Measurements from ENCODE around the gene UCN2.
"Not testable (repeated sequence)": the region's sequence is repeated elsewhere in the genome, so short reads cannot be mapped to it uniquely, and the experiment has no call there.

Gene UCN2

GRCh38 chr3:48558493-48559134 is 5.0 kb downstream of the UCN2 start:
- no peaks in the 10 kb centered on the region for H3K9me3 Mint-ChIP-seq (ENCODE audit: low read depth)
- H3K4me3 Mint-ChIP-seq = peak overlapping the region; percentile 61
- no peaks in the 10 kb centered on the region for H3K27me3 Mint-ChIP-seq
- peaks cover 17% of the 10 kb centered on the region for H3K4me1 Mint-ChIP-seq (ENCODE audit: low read depth)
- H3K27ac Mint-ChIP-seq = no peak overlapping the region
- no peaks in the 10 kb centered on the region for H3K36me3 Mint-ChIP-seq

- Mint-ChIP-seq H3K36me3 (no peaks in the 10 kb centered on the region), H3K9me3 (ENCODE audit: low read depth) (no peaks in the 10 kb centered on the region), H3K4me1 (ENCODE audit: low read depth) (peaks cover 17% of the 10 kb centered on the region), H3K27me3 (no peaks in the 10 kb centered on the region), H3K27ac (peak within 1 kb of the TSS; percentile 58), H3K4me3 (peak within 1 kb of the TSS; percentile 90)
Observed at GRCh38 chr3:48556796-48557626, 6.6 kb downstream of the UCN2 start, which contains the start of gene PFKFB4. TSS of gene PFKFB4 (minus strand) at chr3:48556803. CDS start at chr3:48556777, 26 bp downstream.

GRCh38 chr3:48555949-48556795 is 7.4 kb downstream of the UCN2 start:
- Mint-ChIP-seq H3K27me3 (no peaks in the 10 kb centered on the region), H3K27ac (no peak overlapping the region), H3K4me1 (ENCODE audit: low read depth) (peaks cover 17% of the 10 kb centered on the region), H3K4me3 (peak overlapping the region; percentile 90), H3K36me3 (no peaks in the 10 kb centered on the region), H3K9me3 (ENCODE audit: low read depth) (no peaks in the 10 kb centered on the region)

- H3K27me3 Mint-ChIP-seq = no peaks in the 10 kb centered on the region
- H3K4me3 Mint-ChIP-seq = peak overlapping the region; percentile 90
- no peaks in the 10 kb centered on the region for H3K9me3 Mint-ChIP-seq (ENCODE audit: low read depth)
- H3K4me1 Mint-ChIP-seq (ENCODE audit: low read depth) = peaks cover 17% of the 10 kb centered on the region
- no peaks in the 10 kb centered on the region for H3K36me3 Mint-ChIP-seq
- no peak overlapping the region for H3K27ac Mint-ChIP-seq
Observed at GRCh38 chr3:48555231-48555948, 8.2 kb downstream of the UCN2 start.

GRCh38 chr3:48553886-48554845 is 9.4 kb downstream of the UCN2 start:
- Mint-ChIP-seq H3K27me3 (no peaks in the 10 kb centered on the region), H3K9me3 (ENCODE audit: low read depth) (no peaks in the 10 kb centered on the region), H3K4me1 (ENCODE audit: low read depth) (peaks cover 17% of the 10 kb centered on the region), H3K27ac (no peak overlapping the region), H3K36me3 (no peaks in the 10 kb centered on the region), H3K4me3 (no peak overlapping the region)

GRCh38 chr3:48553361-48553760 is 10.2 kb downstream of the UCN2 start:
- Mint-ChIP-seq H3K4me3 (no peak overlapping the region), H3K36me3 (no peaks in the 10 kb centered on the region), H3K27ac (no peak overlapping the region), H3K4me1 (ENCODE audit: low read depth) (peaks cover 17% of the 10 kb centered on the region), H3K27me3 (no peaks in the 10 kb centered on the region), H3K9me3 (ENCODE audit: low read depth) (no peaks in the 10 kb centered on the region)

GRCh38 chr3:48552111-48552951 is 11.2 kb downstream of the UCN2 start:
- Mint-ChIP-seq H3K4me3 (no peak overlapping the region), H3K9me3 (ENCODE audit: low read depth) (no peaks in the 10 kb centered on the region), H3K27me3 (no peaks in the 10 kb centered on the region), H3K27ac (no peak overlapping the region), H3K36me3 (no peaks in the 10 kb centered on the region), H3K4me1 (ENCODE audit: low read depth) (peaks cover 11% of the 10 kb centered on the region)

- not testable (repeated sequence) for H3K9me3 Mint-ChIP-seq (ENCODE audit: low read depth); H3K4me1 Mint-ChIP-seq (ENCODE audit: low read depth); H3K27ac Mint-ChIP-seq; H3K36me3 Mint-ChIP-seq; H3K27me3 Mint-ChIP-seq; H3K4me3 Mint-ChIP-seq
Observed at GRCh38 chr3:48551651-48552050, 11.9 kb downstream of the UCN2 start.

GRCh38 chr3:48548729-48549705 is 14.6 kb downstream of the UCN2 start:
- H3K27me3 Mint-ChIP-seq = no peaks in the 10 kb centered on the region
- peaks cover 7% of the 10 kb centered on the region for H3K4me1 Mint-ChIP-seq (ENCODE audit: low read depth)
- H3K36me3 Mint-ChIP-seq = no peaks in the 10 kb centered on the region
- H3K27ac Mint-ChIP-seq = no peak overlapping the region
- no peaks in the 10 kb centered on the region for H3K9me3 Mint-ChIP-seq (ENCODE audit: low read depth)
- H3K4me3 Mint-ChIP-seq = no peak overlapping the region

GRCh38 chr3:48548126-48548525 is 15.5 kb downstream of the UCN2 start:
- H3K4me3 Mint-ChIP-seq = no peak overlapping the region
- H3K9me3 Mint-ChIP-seq (ENCODE audit: low read depth) = no peaks in the 10 kb centered on the region
- no peak overlapping the region for H3K27ac Mint-ChIP-seq
- peaks cover 7% of the 10 kb centered on the region for H3K4me1 Mint-ChIP-seq (ENCODE audit: low read depth)
- no peaks in the 10 kb centered on the region for H3K27me3 Mint-ChIP-seq
- H3K36me3 Mint-ChIP-seq = no peaks in the 10 kb centered on the region

- H3K36me3 Mint-ChIP-seq = no peaks in the 10 kb centered on the region
- H3K9me3 Mint-ChIP-seq (ENCODE audit: low read depth) = no peaks in the 10 kb centered on the region
- peaks cover 7% of the 10 kb centered on the region for H3K4me1 Mint-ChIP-seq (ENCODE audit: low read depth)
- H3K27me3 Mint-ChIP-seq = no peaks in the 10 kb centered on the region
- no peak overlapping the region for H3K27ac Mint-ChIP-seq
- no peak overlapping the region for H3K4me3 Mint-ChIP-seq
Observed at GRCh38 chr3:48546203-48546829, 17.3 kb downstream of the UCN2 start.

- Mint-ChIP-seq H3K36me3 (no peaks in the 10 kb centered on the region), H3K4me1 (ENCODE audit: low read depth) (peaks cover 7% of the 10 kb centered on the region), H3K9me3 (ENCODE audit: low read depth) (no peaks in the 10 kb centered on the region), H3K27ac (no peak overlapping the region), H3K4me3 (no peak overlapping the region), H3K27me3 (no peaks in the 10 kb centered on the region)
Observed at GRCh38 chr3:48544141-48544540, 19.4 kb downstream of the UCN2 start.

Data from activated naive CD8-positive, alpha-beta T cell (primary cell).